Daoy (cell line): ENCODE data around the gene DUSP22. TPM values are rescaled to one million over a fixed set of nuclear protein-coding genes. Genes with fewer than 3 reads are reported as not detected.

Experiments
- DNase-seq: peaks from one replicate; pipeline ENCODE4 v3.0.0-alpha.2; 2015; ENCODE audit warnings: low read depth
- total RNA-seq: library from RNA; depleted of rRNA; stranded (reverse); fragments of >200 nt; shearing (Covaris generic); gene quantifications from 2 replicates; pipeline ENCODE4 v1.2.3, GENCODE V29; 2014

DUSP22 gene
- total RNA-seq, 1 experiment from 2014 or later: 22.9 TPM

- peak; percentile 71 for DNase-seq
Observed at GRCh38 chr6:296151-297122, 4.2 kb downstream of the DUSP22 start.

DNA sequence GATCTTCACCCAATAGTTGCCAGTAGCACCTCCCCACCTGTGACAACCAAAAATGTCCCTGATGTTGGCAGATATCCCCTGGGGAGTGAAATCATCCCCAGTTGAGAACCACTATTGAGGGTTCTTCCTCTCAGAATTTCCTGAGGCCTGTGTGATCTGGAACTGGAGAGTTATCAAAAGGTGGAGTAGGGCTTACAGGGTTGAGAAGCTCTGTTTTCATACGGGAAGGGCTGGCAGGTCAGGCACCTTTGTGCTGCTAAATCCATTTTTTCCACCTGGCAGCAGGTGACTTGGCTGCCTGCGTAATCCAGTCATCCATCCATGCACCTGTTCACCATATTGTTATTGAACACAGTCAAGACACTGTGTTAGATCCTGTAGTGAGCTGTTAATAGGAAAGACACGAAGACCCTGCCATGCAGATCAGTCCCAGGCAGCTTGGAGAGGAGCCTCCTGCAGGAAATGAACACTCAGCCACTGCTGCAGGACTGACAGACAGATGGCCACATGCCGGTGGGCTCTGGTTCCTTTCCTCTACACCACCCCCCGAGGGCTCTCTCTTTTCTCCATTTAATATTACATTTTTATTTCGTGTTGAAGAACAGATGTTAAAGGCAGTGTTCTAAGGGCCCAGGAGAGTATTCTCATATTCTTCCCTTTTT, 5.4 kb downstream of the DUSP22 start:
- no peak for DNase-seq

GRCh38 chr6:298233-299103, 6.2 kb downstream of the DUSP22 start:
- DNase-seq: no peak

DNA sequence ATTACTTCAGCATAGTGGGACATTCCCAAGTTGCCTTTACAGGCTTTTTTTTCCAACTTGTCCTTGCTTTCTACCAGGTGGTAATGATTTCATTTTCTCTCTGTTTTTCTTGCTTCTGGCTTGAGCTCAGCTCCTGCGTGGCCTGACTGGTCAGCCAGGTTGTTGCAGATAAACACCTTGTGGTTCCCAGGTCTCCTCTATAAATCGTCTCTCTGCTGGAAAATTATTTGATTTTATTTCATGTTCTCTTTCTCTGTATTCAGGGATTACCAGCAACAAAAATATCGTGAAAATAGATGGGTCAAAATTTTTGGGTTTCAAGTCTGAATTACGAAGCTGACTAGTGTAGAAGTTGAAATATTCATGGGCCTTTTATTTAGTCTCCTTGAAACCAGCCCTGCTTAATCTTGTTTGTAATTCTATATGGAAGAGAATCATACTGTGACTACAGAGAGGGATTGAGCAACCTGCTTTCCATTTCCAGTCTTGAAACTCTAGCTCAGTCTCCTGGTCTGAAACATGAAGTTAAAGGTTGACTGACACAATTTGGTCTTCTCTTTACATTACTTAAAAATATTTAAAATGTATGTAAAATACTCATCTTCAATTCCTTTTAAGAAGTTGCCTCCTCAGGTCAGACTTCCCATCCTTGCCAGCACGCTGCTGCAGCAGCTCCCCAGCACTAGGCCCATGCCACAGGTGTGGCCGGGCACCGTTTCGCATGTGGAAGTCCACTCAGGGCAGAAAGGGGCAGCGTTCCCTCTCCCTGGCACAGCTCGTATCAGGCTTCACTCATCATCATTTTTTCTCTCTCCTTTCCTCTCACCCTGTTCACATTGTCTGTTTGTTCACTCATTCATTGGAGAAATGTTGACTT, 7.1 kb downstream of the DUSP22 start:
- DNase-seq: no peak

- no peak for DNase-seq
Observed at GRCh38 chr6:300026-300425, 7.7 kb downstream of the DUSP22 start.

GRCh38 chr6:300494-301198, 8.4 kb downstream of the DUSP22 start:
- no peak for DNase-seq

DNA sequence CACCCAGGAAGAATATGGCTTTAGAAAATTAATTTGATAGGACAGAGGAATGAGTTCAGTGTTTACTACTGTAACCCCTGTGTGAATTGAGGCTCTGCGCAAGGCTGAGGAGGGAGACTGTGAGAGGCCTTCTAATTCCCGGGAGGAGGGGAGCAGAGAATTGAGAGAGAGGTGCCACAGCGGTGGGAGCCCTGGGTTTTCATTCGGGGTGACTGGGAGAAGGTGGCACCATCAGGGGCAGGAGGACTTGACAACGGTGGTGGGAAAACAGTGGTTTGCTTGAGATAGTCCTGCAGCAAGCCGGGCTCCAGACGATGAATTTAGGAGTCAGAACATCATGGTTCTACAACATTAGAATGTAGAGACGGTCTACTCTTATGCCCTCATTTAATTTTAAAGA, 9.2 kb downstream of the DUSP22 start:
- DNase-seq: no peak

DNA sequence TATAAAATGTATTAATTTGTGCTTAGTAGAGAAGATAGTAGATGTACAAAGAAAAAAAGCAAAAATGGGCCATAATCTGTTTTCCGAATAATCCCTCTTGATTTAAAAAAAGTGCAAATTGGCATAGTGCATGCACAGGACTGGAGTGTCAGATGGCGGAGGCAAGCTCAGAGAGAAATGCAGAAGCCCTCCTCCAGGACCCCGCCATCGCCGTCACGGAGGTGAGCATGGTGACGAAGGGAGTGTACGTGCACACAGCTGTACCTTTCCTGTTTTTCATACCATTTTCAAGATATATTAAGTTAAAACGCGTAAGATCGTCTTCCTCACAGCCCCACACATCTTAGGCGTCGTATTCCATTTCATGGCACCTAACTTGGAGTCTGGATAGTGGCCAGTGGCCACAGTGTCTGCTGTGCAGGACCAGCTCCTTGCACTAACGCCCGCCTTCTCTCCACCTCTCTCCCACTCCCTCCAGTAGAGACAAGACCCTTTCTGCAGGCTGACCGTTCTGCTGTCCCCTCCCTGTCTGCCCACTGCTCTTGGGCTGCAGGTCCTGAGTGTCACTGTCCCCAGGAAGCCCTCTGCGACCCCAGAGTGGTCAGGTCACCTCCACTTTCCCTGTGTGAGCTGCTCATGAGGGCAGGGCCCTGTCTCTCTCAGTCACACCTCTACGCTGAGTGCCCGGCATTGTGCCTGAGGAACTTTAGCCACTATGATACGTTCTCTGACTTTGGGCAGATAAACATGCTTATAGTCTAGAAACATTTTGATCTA, 9.8 kb downstream of the DUSP22 start:
- no peak for DNase-seq

DNA sequence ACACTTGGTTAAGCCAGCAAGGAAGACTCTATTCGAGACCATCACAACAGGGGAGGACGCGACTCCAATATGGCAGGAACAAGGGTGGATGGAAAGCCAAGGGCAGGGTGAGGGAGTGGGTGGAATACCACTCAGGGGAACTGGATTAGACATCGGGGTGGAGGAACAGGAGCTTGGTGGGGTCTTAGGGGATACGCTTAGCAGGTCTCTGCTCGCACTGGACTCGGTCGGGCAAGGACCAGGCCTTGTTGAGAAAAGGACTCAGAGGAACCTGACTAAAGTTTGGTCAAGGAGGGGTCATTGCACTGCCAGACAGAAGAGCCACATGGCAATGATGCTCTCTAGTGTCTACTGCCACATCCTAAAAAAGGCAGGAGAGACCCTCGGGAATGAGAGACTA, 10.5 kb downstream of the DUSP22 start:
- no peak for DNase-seq

DNA sequence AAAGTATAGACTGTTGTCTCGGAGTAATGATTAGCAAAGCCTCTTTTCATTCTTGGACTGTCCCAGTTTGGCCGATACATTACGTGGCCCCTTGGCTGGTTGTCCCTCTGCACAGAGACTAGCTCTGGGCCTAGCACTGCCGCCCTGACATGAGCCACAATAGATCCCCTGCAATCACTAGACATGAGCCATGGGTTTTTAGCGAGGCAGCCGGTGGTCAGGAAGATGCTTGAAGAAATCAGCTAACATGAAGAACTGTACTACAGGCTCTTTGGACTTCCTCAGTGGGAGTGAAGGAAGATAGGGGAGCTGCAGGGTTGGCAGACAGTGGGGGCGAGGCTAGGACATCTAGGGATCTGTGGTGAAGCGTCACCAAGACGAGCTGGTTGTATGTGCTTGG, 11.0 kb downstream of the DUSP22 start:
- no peak for DNase-seq

- DNase-seq: no peak
Observed at GRCh38 chr6:303948-304558, 11.8 kb downstream of the DUSP22 start.

- no peak for DNase-seq
Observed at GRCh38 chr6:304833-305370, 12.6 kb downstream of the DUSP22 start.

DNA sequence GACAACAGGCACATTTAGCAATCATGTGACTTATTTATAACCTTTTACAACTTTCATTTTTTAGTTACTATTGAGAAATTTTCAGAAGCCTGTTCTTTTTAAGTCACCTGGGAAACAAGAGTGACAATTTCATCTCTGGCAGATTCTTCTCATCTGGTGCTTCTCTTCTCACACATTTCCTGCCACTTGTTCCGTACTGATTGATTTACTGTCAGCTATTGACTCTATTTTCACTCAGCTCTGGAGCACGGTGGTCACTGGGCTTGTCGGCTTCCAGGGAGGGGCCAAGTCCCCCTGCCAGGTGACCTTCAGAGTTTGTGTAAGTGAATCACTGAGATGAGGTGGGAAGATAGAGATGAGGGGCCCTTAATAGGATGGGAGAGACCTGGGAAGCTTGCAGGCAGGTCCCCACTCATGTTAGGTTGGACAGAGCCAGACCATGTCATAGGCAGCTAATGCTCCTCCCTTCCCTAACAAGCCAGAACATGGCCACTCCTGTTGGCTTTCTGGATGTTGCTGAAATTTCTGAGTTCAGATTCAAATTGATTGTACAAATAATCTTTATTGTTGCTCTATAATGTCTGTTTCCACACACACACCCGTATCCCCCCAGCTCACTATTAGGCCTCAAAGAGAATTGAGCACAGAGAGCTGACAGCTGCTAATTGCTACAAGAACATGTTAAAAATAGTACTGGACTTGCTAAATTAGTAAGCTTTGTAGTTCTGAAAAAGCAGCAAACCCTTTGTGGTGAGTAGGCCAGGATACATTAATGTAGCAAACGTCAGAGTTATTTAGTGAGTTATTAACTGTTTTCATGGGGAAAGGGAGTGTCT, 13.3 kb downstream of the DUSP22 start:
- DNase-seq: no peak

- DNase-seq: no peak
Observed at GRCh38 chr6:306641-307061, 14.4 kb downstream of the DUSP22 start.

DNA sequence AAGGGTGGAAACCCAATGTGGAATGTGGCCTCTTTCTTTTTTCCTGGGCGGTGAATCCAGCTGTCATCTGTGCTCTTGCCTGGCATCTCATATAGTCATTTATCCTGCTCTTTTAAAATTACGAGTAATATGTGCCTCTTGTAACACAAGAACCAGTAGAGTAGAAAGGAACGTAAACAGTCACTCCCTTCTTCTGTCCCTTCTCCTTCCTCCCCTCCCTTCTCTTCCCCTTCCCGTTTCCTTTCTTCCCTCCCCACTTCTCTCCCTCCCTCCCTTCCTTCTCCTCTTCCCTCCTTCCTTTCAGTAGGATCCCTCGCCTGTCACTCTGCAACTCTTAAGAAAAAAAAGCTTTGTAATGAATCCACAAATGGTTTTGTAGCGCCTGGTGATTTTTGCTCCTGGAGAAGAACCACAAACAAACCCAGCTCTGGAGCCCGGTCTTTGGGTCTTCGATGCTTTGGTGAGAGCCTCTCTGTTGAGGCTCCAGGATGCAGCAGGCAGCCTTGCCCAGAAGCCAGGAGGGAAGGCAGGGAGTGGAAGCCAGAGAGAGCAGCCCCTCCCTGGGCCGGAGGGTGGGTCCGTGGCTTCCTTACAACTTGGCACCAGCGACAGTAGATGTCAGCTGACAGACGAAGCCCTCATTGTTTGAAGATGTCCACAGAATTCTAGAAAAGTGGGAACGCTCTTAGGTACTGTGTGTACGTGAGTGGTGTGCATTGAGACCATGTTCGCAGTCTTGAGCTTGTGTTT, 15.0 kb downstream of the DUSP22 start:
- no peak for DNase-seq

DNA sequence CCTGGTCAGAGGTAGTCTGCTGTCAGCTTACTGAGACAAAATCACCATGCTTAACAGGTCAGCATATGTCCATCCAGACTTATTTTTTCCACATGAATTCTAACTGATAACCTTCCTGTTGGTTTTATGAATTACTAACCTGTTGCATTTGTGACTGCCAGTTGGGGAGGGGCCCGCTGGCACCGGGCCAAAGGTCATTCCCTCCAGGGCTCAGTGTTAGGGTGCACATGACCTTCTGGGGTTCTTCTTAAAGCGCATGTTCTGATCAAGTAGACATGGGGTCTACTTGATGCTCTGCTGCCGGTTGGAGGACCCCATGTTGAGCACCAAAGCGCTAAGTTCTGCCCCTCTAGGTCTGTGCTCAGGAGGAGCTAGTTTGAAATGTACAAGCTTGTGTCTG, 15.6 kb downstream of the DUSP22 start:
- DNase-seq: no peak

DNA sequence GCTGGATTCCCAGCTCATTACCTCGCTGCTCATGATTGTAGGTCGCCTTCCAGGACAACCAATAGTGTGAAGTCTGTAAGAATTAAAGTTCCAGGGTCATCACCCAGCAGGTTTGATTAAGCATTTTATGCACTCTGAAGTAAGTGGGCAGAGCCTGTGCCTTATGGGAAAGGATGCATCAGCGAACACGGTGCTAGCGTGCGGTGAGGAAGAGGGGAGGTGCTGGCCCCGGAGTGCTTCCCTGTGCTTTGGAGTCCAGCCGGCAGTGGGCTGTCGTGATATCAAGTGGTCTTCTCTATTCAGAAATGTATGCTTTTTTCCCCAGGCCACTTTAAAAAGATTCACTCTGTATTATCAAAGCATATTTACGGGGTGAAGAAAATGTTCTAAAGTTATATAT, 16.0 kb downstream of the DUSP22 start:
- peak; percentile 56 for DNase-seq
